ENCODE results near the gene EFCAB6.

Gene EFCAB6

GRCh38 chr22:43747877-43748276, 64.2 kb downstream of the EFCAB6 start:
- POLR2A ChIA-PET (ENCODE audit: low non-redundant PET): no interaction called here
- DNase-seq (ENCODE audit: low spot score): no peak
- CTCF ChIA-PET: interaction anchor here (0.6 kb wide), 1 partner anchor 1291 kb away, joined by 4 read pairs; no protein-coding TSS in a partner anchor
- no peak for TF ChIP-seq CTCF (conservative IDR thresholded peaks at IDR 0.05; ENCODE audit: low read depth)
- H3K27ac ChIP-seq: no peak overlapping the region

GRCh38 chr22:43747058-43747457, 65.0 kb downstream of the EFCAB6 start:
- CTCF ChIA-PET: interaction anchor here (0.6 kb wide), 1 partner anchor 1291 kb away, joined by 4 read pairs; no protein-coding TSS in a partner anchor
- no peak for TF ChIP-seq CTCF (conservative IDR thresholded peaks at IDR 0.05; ENCODE audit: low read depth)
- no peak for DNase-seq (ENCODE audit: low spot score)
- no peak overlapping the region for H3K27ac ChIP-seq
- POLR2A ChIA-PET (ENCODE audit: low non-redundant PET): no interaction called here

- CTCF ChIA-PET: no interaction called here
- no peak overlapping the region for H3K27ac ChIP-seq
- no peak for TF ChIP-seq CTCF (conservative IDR thresholded peaks at IDR 0.05; ENCODE audit: low read depth)
- POLR2A ChIA-PET (ENCODE audit: low non-redundant PET): no interaction called here
- no peak for DNase-seq (ENCODE audit: low spot score)
Measured at GRCh38 chr22:43745783-43746356, 66.2 kb downstream of the EFCAB6 start.

- no peak for DNase-seq (ENCODE audit: low spot score)
- no peak for TF ChIP-seq CTCF (conservative IDR thresholded peaks at IDR 0.05; ENCODE audit: low read depth)
- no peak overlapping the region for H3K27ac ChIP-seq
- CTCF ChIA-PET: no interaction called here
- POLR2A ChIA-PET (ENCODE audit: low non-redundant PET): no interaction called here
Measured at GRCh38 chr22:43745411-43745770, 66.7 kb downstream of the EFCAB6 start.

- DNase-seq (ENCODE audit: low spot score): no peak
- CTCF ChIA-PET: no interaction called here
- no peak for TF ChIP-seq CTCF (conservative IDR thresholded peaks at IDR 0.05; ENCODE audit: low read depth)
- POLR2A ChIA-PET (ENCODE audit: low non-redundant PET): no interaction called here
- H3K27ac ChIP-seq: no peak overlapping the region
Measured at GRCh38 chr22:43744700-43745410, 67.2 kb downstream of the EFCAB6 start.

- POLR2A ChIA-PET (ENCODE audit: low non-redundant PET): no interaction called here
Measured at GRCh38 chr22:43743929-43744643, 68.0 kb downstream of the EFCAB6 start.

More at GRCh38 chr22:43743929-43744643, 68.0 kb downstream of the EFCAB6 start:
- CTCF ChIA-PET: no interaction called here
- DNase-seq (ENCODE audit: low spot score): no peak
- no peak for TF ChIP-seq CTCF (conservative IDR thresholded peaks at IDR 0.05; ENCODE audit: low read depth)
- H3K27ac ChIP-seq: no peak overlapping the region

Measured in RWPE1 (cell line).